ENCODE measurements around the gene ANKRD44.

ANKRD44 gene

DNA sequence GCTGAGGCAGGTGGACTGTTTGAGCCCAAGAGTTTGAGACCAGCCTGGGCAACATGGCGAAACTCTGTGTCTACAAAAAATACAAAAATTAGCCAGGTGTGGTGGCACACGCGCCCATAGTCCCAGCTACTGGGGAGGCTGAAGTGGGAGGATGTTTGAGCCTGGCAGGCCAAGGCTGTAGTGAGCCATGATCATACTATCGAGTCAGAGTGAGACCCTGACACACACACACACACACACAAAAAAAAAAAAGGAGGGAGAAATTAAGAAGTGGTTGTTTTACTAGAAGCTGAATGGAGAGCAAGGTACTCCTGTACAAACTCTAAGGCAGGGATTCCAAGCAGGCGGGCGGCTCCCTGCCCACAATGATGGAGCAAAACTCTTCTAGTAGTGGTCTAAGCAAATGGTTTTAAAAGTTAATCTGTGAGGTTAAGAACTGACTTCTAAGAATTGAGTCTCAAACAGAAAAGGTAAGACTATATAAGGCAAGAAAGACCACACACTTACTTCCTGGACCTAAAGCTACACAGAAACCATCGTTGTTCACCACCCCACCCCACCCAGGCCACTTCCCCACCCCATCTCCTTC is 2.6 kb downstream of the ANKRD44 start:
- TF ChIP-seq, protein P1, sequence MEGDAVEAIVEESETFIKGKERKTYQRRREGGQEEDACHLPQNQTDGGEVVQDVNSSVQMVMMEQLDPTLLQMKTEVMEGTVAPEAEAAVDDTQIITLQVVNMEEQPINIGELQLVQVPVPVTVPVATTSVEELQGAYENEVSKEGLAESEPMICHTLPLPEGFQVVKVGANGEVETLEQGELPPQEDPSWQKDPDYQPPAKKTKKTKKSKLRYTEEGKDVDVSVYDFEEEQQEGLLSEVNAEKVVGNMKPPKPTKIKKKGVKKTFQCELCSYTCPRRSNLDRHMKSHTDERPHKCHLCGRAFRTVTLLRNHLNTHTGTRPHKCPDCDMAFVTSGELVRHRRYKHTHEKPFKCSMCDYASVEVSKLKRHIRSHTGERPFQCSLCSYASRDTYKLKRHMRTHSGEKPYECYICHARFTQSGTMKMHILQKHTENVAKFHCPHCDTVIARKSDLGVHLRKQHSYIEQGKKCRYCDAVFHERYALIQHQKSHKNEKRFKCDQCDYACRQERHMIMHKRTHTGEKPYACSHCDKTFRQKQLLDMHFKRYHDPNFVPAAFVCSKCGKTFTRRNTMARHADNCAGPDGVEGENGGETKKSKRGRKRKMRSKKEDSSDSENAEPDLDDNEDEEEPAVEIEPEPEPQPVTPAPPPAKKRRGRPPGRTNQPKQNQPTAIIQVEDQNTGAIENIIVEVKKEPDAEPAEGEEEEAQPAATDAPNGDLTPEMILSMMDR (IDR thresholded peaks at IDR 0.05): no peak
- TF ChIP-seq ZFX (IDR thresholded peaks at IDR 0.05; ENCODE audit: borderline replicate concordance): no peak
- no peak overlapping the region for H3K27ac ChIP-seq

DNA sequence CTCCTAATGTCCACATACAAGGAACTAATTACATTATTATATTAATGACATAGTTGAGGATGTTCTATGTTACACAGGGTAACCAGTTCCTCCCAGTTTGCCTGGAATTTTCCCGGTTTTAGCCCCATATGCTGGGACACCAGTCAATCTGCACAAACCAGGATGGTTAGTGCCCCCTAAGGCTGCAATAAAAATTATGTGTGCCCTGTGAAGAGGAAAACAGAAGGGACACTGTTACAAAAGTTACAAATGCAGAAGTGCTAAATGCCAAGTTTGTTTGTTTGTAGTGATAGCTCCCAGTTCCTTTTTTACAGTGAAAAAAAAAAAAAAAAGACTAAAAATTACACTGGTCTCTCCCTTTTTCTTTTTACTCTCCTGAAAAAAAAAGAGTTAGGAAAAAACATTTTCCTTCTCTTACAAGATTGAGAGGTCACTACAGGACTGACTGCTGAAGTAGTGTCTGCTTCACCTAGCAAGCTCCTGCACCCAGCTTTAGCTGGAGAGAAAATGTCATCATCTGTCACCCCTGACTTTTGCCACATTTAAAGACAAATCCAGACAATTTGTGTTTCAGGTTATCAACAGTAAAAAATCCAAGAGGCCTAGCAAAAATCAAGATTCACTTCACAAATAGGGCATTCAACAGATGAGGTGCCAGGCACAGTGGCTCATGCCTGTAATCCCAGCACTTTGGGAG is 3.2 kb downstream of the ANKRD44 start:
- H3K27ac ChIP-seq: no peak overlapping the region
- no peak for TF ChIP-seq ZFX (IDR thresholded peaks at IDR 0.05; ENCODE audit: borderline replicate concordance)
- TF ChIP-seq, protein P1 (IDR thresholded peaks at IDR 0.05): no peak

DNA sequence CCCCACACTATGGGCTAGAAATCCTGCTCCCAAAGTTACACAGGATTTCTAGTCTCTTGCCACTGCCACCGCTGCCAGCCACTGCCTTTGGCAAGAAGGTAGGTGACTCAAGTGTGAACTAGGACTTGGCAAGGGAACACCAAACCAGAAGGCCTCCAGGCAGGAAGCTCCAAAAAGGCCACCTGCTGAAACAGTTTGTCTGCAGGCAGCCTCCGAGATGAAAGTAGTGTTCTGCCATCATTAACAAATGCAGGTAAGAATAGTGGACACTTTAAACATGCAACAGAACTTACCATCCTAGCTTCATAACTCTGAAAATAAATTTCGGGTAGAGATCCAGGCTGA is 3.9 kb downstream of the ANKRD44 start:
- H3K27ac ChIP-seq: no peak overlapping the region
- TF ChIP-seq, protein P1 (IDR thresholded peaks at IDR 0.05): no peak
- no peak for TF ChIP-seq ZFX (IDR thresholded peaks at IDR 0.05; ENCODE audit: borderline replicate concordance)

DNA sequence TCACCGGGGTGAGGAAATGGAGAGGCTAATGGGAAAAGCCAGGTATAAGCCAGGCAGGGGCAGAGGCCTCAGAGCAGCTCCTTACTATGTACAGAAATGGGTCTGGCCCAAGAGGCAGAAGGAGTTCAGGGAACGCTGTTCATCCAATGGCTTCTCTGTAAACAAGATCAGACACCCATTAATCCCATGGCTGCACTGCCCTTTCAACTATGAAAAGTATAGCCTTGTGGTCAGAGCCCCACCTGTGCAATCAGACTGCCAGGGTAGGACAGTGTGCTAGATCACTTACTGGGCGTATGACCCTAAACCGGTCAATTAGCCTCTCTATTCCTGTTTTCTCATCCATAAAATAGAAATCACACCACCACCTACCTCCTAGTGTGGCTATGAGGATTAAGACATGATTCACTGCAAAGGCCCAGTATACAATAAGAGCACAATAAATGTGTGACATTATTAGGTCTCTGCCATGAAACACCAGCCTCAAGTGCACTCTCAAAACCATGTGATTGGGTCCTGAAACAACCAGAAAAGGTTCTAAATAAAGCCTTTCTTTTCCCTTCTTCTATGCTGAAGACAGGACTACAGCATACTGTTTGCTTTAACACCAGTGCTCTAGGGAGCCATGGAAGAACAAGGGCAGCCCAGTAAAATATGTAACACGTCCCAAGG is 4.4 kb downstream of the ANKRD44 start:
- H3K27ac ChIP-seq: no peak overlapping the region
- no peak for TF ChIP-seq ZFX (IDR thresholded peaks at IDR 0.05; ENCODE audit: borderline replicate concordance)
- TF ChIP-seq, protein P1 (IDR thresholded peaks at IDR 0.05): no peak

DNA sequence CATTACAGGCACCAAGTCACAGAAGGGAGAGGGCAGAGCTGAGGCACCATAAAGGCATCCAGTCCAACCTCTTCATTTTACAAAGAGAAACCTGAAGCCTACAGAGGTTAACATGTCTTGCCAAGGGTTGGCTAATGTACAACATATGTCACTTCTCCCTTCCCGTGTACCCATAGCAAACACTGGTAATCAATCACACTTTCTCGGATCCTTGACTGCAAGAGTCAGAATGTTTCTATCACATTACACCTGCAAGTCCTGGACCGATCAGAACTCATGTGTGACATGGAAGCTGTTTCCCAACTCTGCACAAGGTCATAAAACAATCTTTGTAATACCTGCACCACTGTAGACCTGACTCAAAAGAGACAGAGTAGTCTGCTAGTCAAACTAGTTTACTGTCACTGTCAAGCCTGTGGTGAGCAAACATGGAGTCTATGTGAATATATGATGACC is 6.0 kb downstream of the ANKRD44 start:
- no peak overlapping the region for H3K27ac ChIP-seq

DNA sequence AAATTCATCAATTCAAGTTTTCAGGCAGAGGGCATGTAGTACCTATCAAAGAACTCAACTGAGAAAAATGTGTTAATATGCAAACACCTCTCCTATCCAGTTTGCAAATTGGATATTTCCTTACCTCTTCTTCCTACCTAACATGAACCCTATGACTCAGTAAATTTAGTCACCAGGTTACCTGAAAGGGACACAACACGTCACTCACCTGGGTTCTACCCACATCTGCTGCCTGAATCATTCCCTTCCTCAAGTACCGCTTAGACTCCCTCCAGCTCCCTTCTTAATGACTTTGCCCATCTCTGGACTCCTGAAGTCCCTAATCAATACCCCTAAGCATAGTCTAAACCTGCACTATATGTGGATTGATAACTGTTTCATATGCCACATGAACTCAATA is 10.4 kb downstream of the ANKRD44 start:
- no peak overlapping the region for H3K27ac ChIP-seq
- no peak for TF ChIP-seq ZFX (IDR thresholded peaks at IDR 0.05; ENCODE audit: borderline replicate concordance)
- TF ChIP-seq, protein P1 (IDR thresholded peaks at IDR 0.05): no peak

More for the DNA sequence above, 6.0 kb downstream of the ANKRD44 start:
- TF ChIP-seq, protein P1 (IDR thresholded peaks at IDR 0.05): no peak
- TF ChIP-seq ZFX (IDR thresholded peaks at IDR 0.05; ENCODE audit: borderline replicate concordance): no peak

DNA sequence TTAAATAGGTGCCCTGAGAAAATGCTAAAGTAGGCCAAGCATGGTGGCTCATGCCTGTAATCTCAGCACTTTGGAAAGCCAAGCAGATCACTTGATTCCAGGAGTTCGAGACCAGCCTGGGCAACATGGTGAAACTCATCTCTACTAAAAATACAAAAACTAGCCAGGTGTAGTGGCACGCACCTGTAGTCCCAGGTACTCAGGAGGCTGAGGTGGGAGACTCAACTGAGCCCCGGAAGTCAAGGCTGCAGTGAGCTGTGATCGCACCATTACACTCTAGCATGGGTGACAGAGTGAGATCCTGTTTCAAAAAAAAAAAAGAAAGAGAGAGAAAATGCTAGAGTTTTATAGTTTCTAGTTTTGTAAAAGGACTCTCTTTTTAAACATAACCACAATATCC is 12.0 kb downstream of the ANKRD44 start:
- TF ChIP-seq ZFX (IDR thresholded peaks at IDR 0.05; ENCODE audit: borderline replicate concordance): no peak
- TF ChIP-seq, protein P1 (IDR thresholded peaks at IDR 0.05): no peak
- no peak overlapping the region for H3K27ac ChIP-seq

All from 22Rv1 (cell line).